HepG2 (cell line): ENCODE data around the gene DUSP9. TPM values are rescaled to one million over a fixed set of nuclear protein-coding genes. Genes with fewer than 3 reads are reported as not detected.

Experiments
- ATRX ChIP-seq: sonication (generic); formaldehyde crosslinking; IDR thresholded peaks from 2 replicates; pipeline ENCODE4 v1.4.0; 2020; ENCODE audit warnings: missing genetic modification reagents, borderline replicate concordance
- BRD4 ChIP-seq: sonication (generic); formaldehyde crosslinking; IDR thresholded peaks from 2 replicates; pipeline ENCODE4 v1.4.0; 2020; ENCODE audit warnings: missing genetic modification reagents
- CREM ChIP-seq, 2 experiments: sonication (generic) in 1 of 2; formaldehyde crosslinking in 1 of 2; IDR thresholded peaks; 2 replicates each; pipeline versions ENCODE4 v1.4.0 to v1.6.1; 2016 to 2020; ENCODE audit warnings: antibody characterized with exemption in 1 of 2, mild to moderate bottlenecking in 1 of 2, missing genetic modification reagents in 1 of 2
- ETV5 ChIP-seq: IDR thresholded peaks from 2 replicates; pipeline ENCODE4 v1.6.1; 2018; ENCODE audit warnings: missing biosample characterization, missing genetic modification reagents, inconsistent platforms, borderline replicate concordance
- FLYWCH1 ChIP-seq: sonication (generic); formaldehyde crosslinking; IDR thresholded peaks from 2 replicates; pipeline ENCODE4 v1.8.1; 2023; ENCODE audit warnings: mild to moderate bottlenecking, missing genetic modification reagents
- FOXK2 ChIP-seq: fragments of 450-650 bp; IDR thresholded peaks from 2 replicates; pipeline ENCODE4 v1.6.1; 2016
- FOXP4 ChIP-seq: sonication (generic); formaldehyde crosslinking; IDR thresholded peaks from 2 replicates; pipeline ENCODE4 v1.4.0; 2020; ENCODE audit warnings: missing genetic modification reagents
- HDAC6 ChIP-seq: fragments of 200-600 bp; sonication (generic); IDR thresholded peaks from 2 replicates; pipeline ENCODE4 v1.7.0; 2017; ENCODE audit warnings: mild to moderate bottlenecking, antibody characterized with exemption, low read length, low read depth
- HNF4G ChIP-seq, 2 experiments: sonication (generic) in 1 of 2; formaldehyde crosslinking in 1 of 2; IDR thresholded peaks; 2 replicates each; pipeline versions ENCODE4 v1.4.0 to v1.6.1; 2011 to 2020; ENCODE audit warnings: borderline replicate concordance in 2 of 2, low read depth in 2 of 2, mild to moderate bottlenecking in 2 of 2, low read length in 1 of 2, missing genetic modification reagents in 1 of 2, moderate library complexity in 1 of 2
- HNRNPH1 ChIP-seq: fragments of 200-400 bp; formaldehyde crosslinking; optimal IDR thresholded peaks from 2 replicates; pipeline ENCODE3; 2017; ENCODE audit warnings: mild to moderate bottlenecking, low read depth, low read length
- JARID2 ChIP-seq: sonication (generic); formaldehyde crosslinking; IDR thresholded peaks from 2 replicates; pipeline ENCODE4 v1.8.1; 2023; ENCODE audit warnings: missing genetic modification reagents, inconsistent platforms; ENCODE audit not compliant: insufficient replicate concordance
- MTF2 ChIP-seq: sonication (generic); formaldehyde crosslinking; IDR thresholded peaks from 2 replicates; pipeline ENCODE4 v1.5.0; 2020; ENCODE audit warnings: missing genetic modification reagents, borderline replicate concordance
- NR2F2 ChIP-seq: IDR thresholded peaks from 2 replicates; pipeline ENCODE4 v1.6.1; 2012; ENCODE audit warnings: low read depth, inconsistent platforms, borderline replicate concordance
- RFXANK ChIP-seq: IDR thresholded peaks from 2 replicates; pipeline ENCODE4 v1.6.1; 2016
- SKIL ChIP-seq: sonication (generic); formaldehyde crosslinking; IDR thresholded peaks from 2 replicates; pipeline ENCODE4 v1.8.0; 2022; ENCODE audit warnings: missing genetic modification reagents, mild to moderate bottlenecking, moderate library complexity, borderline replicate concordance
- SNAI1 ChIP-seq: sonication (generic); formaldehyde crosslinking; IDR thresholded peaks from 2 replicates; pipeline ENCODE4 v1.5.0; 2020; ENCODE audit warnings: mild to moderate bottlenecking, missing genetic modification reagents, borderline replicate concordance
- SRY ChIP-seq: sonication (generic); formaldehyde crosslinking; IDR thresholded peaks from 2 replicates; pipeline ENCODE4 v1.8.0; 2022; ENCODE audit warnings: mild to moderate bottlenecking, missing genetic modification reagents
- TBX2 ChIP-seq: sonication (generic); formaldehyde crosslinking; IDR thresholded peaks from 2 replicates; pipeline ENCODE4 v1.5.0; 2020; ENCODE audit warnings: missing genetic modification reagents, mild to moderate bottlenecking, borderline replicate concordance
- TGIF2 ChIP-seq: IDR thresholded peaks from 2 replicates; pipeline ENCODE4 v1.6.1; 2016; ENCODE audit warnings: control low read depth, missing compliant biosample characterization
- ZBTB7B ChIP-seq: sonication (generic); formaldehyde crosslinking; IDR thresholded peaks from 2 replicates; pipeline ENCODE4 v1.4.0; 2020; ENCODE audit warnings: missing genetic modification reagents
- ZEB1 ChIP-seq: IDR thresholded peaks from 2 replicates; pipeline ENCODE4 v1.6.1; 2012; ENCODE audit warnings: mild to moderate bottlenecking, low read depth, inconsistent platforms; ENCODE audit not compliant: insufficient replicate concordance
- ZIK1 ChIP-seq: sonication (generic); formaldehyde crosslinking; IDR thresholded peaks from 2 replicates; pipeline ENCODE4 v1.5.0; 2020; ENCODE audit warnings: mild to moderate bottlenecking, low read depth, missing genetic modification reagents, borderline replicate concordance
- ZMYM4 ChIP-seq: sonication (generic); formaldehyde crosslinking; IDR thresholded peaks from 2 replicates; pipeline ENCODE4 v1.8.1; 2023; ENCODE audit warnings: mild to moderate bottlenecking, missing genetic modification reagents
- ZNF30 ChIP-seq: sonication (generic); formaldehyde crosslinking; IDR thresholded peaks from 2 replicates; pipeline ENCODE4 v1.5.0; 2020; ENCODE audit warnings: mild to moderate bottlenecking, missing genetic modification reagents
- ZNF530 ChIP-seq: sonication (generic); formaldehyde crosslinking; IDR thresholded peaks from 2 replicates; pipeline ENCODE4 v1.5.0; 2020; ENCODE audit warnings: low read depth, mild to moderate bottlenecking, missing genetic modification reagents
- ZNF782 ChIP-seq: sonication (generic); formaldehyde crosslinking; IDR thresholded peaks from 2 replicates; pipeline ENCODE4 v1.4.0; 2020; ENCODE audit warnings: missing genetic modification reagents, mild to moderate bottlenecking, borderline replicate concordance
- polyA plus RNA-seq, 8 experiments: library from polyadenylated mRNA; depleted of rRNA in 3 of 8; stranded (reverse) in 7 of 8; unstranded in 1 of 8; fragments of >200 nt; fragmentation: Illumina TruSeq in 4 of 8; extraction: Trizol in 4 of 8; gene quantifications; 2 replicates each; pipeline versions ENCODE4 v1.2.1 to v1.2.3, GENCODE V29; 2011 to 2016; ENCODE audit warnings: low read depth in 4 of 8, missing spikeins in 1 of 8, mixed read lengths in 1 of 8; ENCODE audit not compliant: insufficient read depth in 1 of 8
- total RNA-seq, 5 experiments: library from RNA; depleted of rRNA; stranded (reverse); fragments of >200 nt; fragmentation: Illumina TruSeq; extraction: Trizol; gene quantifications; 2 replicates each; pipeline ENCODE4 v1.2.3, GENCODE V29; 2016; ENCODE audit warnings: low read depth in 1 of 5

Gene DUSP9
- total and polyA plus RNA-seq, 2 of the 13 experiments (the other 11 are each of a cell fraction or from before 2014, with no cell fraction given), result 235 to 435 TPM

- TF ChIP-seq FOXP4 (CRISPR knock-in tag) (peak; percentile 76), HDAC6 (no peak), ZEB1 (no peak), CREM (IDR thresholded peaks at IDR 0.05) (peak; percentile 62), CREM (CRISPR knock-in tag; IDR thresholded peaks at IDR 0.05) (no peak), MTF2 (no peak), ATRX (CRISPR knock-in tag) (no peak), HNF4G (IDR thresholded peaks at IDR 0.05; ENCODE audit: borderline replicate concordance, low read depth, low read length) (peak; percentile 65), HNF4G (CRISPR knock-in tag; IDR thresholded peaks at IDR 0.05; ENCODE audit: borderline replicate concordance, low read depth) (0 out of 2 replicates have a peak, but pooled peaks have one; percentile 47), ZIK1 (CRISPR knock-in tag) (no peak), SRY (0 out of 2 replicates have a peak, but pooled peaks have one; percentile 35), JARID2 (CRISPR knock-in tag) (no peak), SKIL (CRISPR knock-in tag) (peak; percentile 95), RFXANK (CRISPR knock-in tag) (no peak), ZNF782 (no peak), ZNF530 (CRISPR knock-in tag) (no peak), ETV5 (CRISPR knock-in tag) (peak; percentile 81), SNAI1 (CRISPR knock-in tag) (no peak), TGIF2 (CRISPR knock-in tag) (no peak), TBX2 (CRISPR knock-in tag) (peak; percentile 82), NR2F2 (no peak), FOXK2 (no peak), ZMYM4 (CRISPR knock-in tag) (no peak), HNRNPH1 (no peak), ZBTB7B (CRISPR knock-in tag) (peak; percentile 88; the same call in 1 of the 2 replicates), FLYWCH1 (no peak), BRD4 (CRISPR knock-in tag) (no peak), ZNF30 (no peak)
Measured at GRCh38 chrX:153623310-153624029, 23.5 kb upstream of the DUSP9 start (continued).
